GM10266 (cell line): Measurements from ENCODE around the gene SCAF4.

Experiments used
- DNase-seq: peaks from one replicate; pipeline ENCODE4 v3.0.0; 2012; ENCODE audit errors: extremely low spot score
- TF ChIP-seq, protein P1 (sequence below): IDR thresholded peaks from 2 replicates; pipeline ENCODE4 v1.5.1; 2012; ENCODE audit warnings: mild to moderate bottlenecking, low read depth; ENCODE audit not compliant: control insufficient read depth, insufficient read depth; ENCODE audit errors: missing control alignments

SCAF4 gene

DNA sequence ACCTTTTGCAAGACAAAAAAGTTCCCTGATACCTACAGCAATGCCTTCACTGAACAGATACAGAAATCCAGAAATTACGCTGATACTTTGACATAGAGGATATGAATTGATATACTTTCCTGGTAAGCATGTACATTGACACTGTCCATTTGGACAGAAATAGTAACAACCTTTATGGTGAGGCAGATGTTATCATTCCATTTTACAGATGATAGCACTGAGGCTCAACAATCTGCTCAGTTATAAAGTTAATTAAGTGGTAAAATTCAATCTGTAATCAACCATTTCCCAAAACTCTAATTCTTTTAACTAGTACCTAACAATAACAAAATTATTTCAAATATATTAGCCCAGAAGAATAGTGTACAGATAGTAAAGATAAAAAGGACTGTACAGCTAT is 20.6 kb downstream of the SCAF4 start:
- no peak for DNase-seq
- TF ChIP-seq, protein P1, sequence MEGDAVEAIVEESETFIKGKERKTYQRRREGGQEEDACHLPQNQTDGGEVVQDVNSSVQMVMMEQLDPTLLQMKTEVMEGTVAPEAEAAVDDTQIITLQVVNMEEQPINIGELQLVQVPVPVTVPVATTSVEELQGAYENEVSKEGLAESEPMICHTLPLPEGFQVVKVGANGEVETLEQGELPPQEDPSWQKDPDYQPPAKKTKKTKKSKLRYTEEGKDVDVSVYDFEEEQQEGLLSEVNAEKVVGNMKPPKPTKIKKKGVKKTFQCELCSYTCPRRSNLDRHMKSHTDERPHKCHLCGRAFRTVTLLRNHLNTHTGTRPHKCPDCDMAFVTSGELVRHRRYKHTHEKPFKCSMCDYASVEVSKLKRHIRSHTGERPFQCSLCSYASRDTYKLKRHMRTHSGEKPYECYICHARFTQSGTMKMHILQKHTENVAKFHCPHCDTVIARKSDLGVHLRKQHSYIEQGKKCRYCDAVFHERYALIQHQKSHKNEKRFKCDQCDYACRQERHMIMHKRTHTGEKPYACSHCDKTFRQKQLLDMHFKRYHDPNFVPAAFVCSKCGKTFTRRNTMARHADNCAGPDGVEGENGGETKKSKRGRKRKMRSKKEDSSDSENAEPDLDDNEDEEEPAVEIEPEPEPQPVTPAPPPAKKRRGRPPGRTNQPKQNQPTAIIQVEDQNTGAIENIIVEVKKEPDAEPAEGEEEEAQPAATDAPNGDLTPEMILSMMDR = no peak

DNA sequence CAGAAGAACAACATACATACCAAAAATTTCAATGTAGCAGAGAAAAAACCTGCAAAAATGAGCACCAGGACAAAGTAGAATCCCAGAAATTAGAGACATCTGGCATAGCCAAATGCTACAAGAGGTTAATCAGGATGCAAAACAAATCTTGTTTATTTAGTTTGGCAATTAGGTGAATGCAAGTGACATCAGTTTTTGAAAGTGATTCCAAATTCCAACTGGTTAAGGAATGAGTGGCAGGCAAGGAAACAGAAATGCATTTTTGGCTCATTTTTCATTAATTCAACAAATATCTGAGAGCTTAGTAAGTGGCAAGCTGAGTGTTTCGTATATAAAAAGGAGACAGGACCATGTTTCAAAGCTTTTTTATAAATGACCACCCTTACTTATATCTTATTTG is 21.3 kb downstream of the SCAF4 start:
- DNase-seq = no peak
- TF ChIP-seq, protein P1 = no peak

DNA sequence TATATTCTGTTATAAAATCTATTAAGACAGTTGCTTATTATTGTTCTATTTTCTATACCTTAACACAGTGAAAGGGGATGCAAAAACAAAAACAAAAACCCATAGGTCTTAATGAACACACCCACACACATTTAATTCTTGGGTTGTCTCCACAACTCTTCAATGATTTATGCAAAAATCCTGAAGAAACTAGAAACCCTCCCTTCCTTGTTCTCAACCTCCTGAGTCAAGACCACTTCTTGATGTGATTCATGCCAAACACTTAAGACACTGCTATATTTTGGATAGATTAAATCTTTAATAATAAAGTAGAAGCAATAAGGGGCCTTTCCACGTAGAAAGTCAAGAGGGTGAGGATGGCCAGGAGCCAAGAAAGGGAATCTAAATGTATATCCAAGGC is 23.4 kb downstream of the SCAF4 start:
- TF ChIP-seq, protein P1 = no peak
- no peak for DNase-seq

DNA sequence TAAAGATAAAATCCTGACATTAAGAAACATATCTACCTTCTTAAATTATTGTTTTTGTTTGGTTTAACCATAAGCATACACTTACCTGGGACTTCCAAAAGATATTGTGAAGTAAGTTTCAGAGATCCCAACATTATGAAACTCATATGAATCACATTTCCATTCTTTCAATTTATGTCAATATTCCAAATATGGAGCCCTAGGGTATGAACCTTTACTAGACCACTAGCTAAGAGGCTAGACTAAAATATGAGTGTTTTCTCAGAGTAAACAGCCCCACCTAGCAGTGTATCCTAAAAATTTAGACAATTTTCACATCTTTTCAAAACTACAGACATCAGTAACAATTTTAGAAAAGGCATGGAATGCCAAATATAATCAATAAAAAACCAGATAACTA is 24.4 kb downstream of the SCAF4 start:
- TF ChIP-seq, protein P1 = no peak
- DNase-seq = no peak

DNA sequence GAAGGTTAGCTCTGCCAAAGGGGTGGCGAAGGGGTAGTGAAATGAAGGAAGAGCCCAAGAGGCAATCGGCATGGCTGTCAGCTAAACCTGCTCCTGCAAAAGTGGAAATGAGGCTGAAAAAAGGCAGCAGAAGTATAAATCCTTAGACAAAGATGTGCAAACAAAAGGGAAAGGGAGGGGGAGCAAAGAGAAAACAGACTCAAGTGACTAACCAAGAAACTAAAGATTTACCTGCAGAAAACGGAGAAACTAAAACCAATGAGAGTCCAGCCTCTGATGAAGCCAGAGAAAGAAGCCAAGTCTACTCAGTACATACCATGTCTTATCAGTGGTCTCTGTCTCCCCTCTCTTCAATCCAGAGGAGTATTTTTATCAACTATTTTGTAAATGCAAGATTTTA is 25.4 kb downstream of the SCAF4 start:
- TF ChIP-seq, protein P1 = no peak
- DNase-seq = no peak

DNA sequence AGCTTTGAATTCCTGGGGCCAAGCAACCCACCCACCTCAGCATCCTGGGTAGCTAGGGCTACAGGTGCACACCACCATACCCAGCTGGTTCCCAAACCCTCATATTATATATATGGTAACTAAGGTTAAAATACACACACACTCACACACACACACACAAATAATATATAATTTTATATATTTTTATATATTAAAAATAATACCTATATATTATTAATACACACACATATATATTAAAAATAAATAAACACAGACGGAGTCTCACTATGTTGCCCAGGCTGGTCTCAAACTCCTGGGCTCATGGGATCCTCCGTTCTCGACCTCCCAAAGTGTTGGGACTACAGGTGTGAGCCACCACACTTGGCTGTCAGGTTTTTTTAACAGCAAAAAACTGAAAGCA is 31.9 kb downstream of the SCAF4 start:
- DNase-seq = no peak
- TF ChIP-seq, protein P1 = no peak

DNA sequence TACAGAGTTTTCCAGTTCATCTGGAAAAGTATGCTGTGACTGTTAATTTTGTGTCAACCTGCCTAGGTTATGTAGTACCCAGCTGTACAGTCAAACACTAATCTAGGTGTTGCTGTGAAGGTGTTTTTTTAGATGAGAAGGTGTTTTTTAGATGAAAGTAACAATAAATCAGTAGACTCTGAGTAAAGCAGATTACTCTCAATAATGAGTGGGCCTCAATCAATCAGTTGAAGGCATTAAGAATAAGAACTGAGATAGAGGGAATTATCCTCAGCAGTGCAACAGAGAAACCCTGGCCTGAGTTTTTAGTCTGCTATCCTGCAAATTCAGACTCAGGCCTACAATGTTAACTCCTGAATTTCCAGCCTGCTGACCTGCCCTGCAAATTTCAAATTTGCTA is 33.5 kb downstream of the SCAF4 start:
- TF ChIP-seq, protein P1 = no peak
- DNase-seq = no peak
